K562 (cell line): ENCODE measurements around the gene DNAJC6. TPM values are rescaled to one million over a fixed set of nuclear protein-coding genes. Genes with fewer than 3 reads are reported as not detected.

ENCODE experiments used
- BACH1 ChIP-seq: fragments of 200-800 bp; sonication (Bioruptor generic); IDR thresholded peaks from 2 replicates; pipeline ENCODE4 v1.6.1; 2016; ENCODE audit warnings: missing genetic modification characterization, missing compliant biosample characterization
- NFYB ChIP-seq: IDR thresholded peaks from 2 replicates; pipeline ENCODE4 v1.6.1; 2011; ENCODE audit warnings: mild to moderate bottlenecking, moderate library complexity; ENCODE audit not compliant: insufficient read length; ENCODE audit errors: extremely low read depth
- RFX7 ChIP-seq: fragments of 250-450 bp; sonication (Bioruptor Pico); IDR thresholded peaks from 2 replicates; pipeline ENCODE4 v1.5.1; 2021; ENCODE audit warnings: mild to moderate bottlenecking
- ZNF146 ChIP-seq: IDR thresholded peaks from one replicate; pipeline ENCODE4 v1.6.1; 2018; ENCODE audit warnings: missing compliant biosample characterization; ENCODE audit not compliant: unreplicated experiment
- ZNF717 ChIP-seq: fragments of 250-450 bp; sonication (Bioruptor Pico); IDR thresholded peaks from 2 replicates; pipeline ENCODE4 v1.5.0; 2021
- ZNF766 ChIP-seq: fragments of 200-800 bp; sonication (Bioruptor generic); conservative IDR thresholded peaks from 2 replicates; pipeline ENCODE4 v1.6.1; 2016; ENCODE audit warnings: missing genetic modification characterization, missing compliant biosample characterization
- polyA plus RNA-seq, 8 experiments: library from polyadenylated mRNA; depleted of rRNA in 4 of 8; stranded (reverse) in 5 of 8; unstranded in 3 of 8; fragments of >200 nt; fragmentation: Nextera tagmentation in 2 of 8; fragmentation: Illumina TruSeq in 1 of 8; extraction: Ambion mirVana in 2 of 8; extraction: Trizol in 1 of 8; gene quantifications; 2 replicates each; pipeline versions ENCODE4 v1.2.1 to v1.2.3, GENCODE V29; 2011 to 2014; ENCODE audit warnings: inconsistent platforms in 1 of 8, missing spikeins in 1 of 8
- total RNA-seq, 7 experiments: library from RNA; depleted of rRNA in 6 of 7; stranded (reverse); fragments of >200 nt in 6 of 7; fragmentation: Illumina TruSeq in 2 of 7; extraction: Trizol in 2 of 7; gene quantifications; 2 replicates each; pipeline versions ENCODE4 v1.2.1 to v1.2.3, GENCODE V29; 2011 to 2021; ENCODE audit warnings: low replicate concordance in 1 of 7
- TF ChIP-seq, protein P1 (sequence below): fragments of 450-650 bp; IDR thresholded peaks from 2 replicates; pipeline ENCODE4 v1.6.1; 2016; ENCODE audit warnings: low read depth
- TF ChIP-seq, protein P2 (sequence below): IDR thresholded peaks from 3 replicates; pipeline ENCODE4 v1.6.1; 2011; ENCODE audit warnings: borderline replicate concordance, mild to moderate bottlenecking, moderate library complexity; ENCODE audit not compliant: insufficient read length; ENCODE audit errors: extremely low read depth
- TF ChIP-seq, protein P3 (sequence below): fragments of 450-650 bp; IDR thresholded peaks from 2 replicates; pipeline ENCODE4 v1.6.1; 2014; ENCODE audit warnings: low read depth, mild to moderate bottlenecking, moderate library complexity, borderline replicate concordance

Gene DNAJC6
- total and polyA plus RNA-seq, 9 of the 15 experiments (the other 6 are each of a cell fraction or from before 2014, with no cell fraction given): 6.7 to 78.7 (median 28.0) TPM

DNA sequence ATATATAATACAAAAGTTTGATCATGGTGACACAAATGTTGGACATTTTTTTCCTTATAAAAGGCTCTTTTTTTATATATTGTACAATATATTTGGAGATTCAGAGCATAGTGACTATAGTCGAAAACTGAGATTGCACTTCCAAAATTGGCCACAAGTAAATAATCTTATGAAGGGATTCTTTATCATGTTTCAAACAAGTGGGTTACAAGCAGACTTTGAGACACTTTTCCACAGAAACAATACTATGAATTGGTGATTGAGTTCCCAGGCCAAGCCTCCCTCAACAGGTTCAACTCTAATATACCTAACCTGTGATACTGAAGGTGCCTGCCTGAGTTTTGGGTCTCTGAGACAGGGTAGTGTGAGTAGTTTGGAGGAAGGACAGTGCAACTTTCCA is 124.9 kb downstream of the DNAJC6 start (continued):
- TF ChIP-seq, protein P1, sequence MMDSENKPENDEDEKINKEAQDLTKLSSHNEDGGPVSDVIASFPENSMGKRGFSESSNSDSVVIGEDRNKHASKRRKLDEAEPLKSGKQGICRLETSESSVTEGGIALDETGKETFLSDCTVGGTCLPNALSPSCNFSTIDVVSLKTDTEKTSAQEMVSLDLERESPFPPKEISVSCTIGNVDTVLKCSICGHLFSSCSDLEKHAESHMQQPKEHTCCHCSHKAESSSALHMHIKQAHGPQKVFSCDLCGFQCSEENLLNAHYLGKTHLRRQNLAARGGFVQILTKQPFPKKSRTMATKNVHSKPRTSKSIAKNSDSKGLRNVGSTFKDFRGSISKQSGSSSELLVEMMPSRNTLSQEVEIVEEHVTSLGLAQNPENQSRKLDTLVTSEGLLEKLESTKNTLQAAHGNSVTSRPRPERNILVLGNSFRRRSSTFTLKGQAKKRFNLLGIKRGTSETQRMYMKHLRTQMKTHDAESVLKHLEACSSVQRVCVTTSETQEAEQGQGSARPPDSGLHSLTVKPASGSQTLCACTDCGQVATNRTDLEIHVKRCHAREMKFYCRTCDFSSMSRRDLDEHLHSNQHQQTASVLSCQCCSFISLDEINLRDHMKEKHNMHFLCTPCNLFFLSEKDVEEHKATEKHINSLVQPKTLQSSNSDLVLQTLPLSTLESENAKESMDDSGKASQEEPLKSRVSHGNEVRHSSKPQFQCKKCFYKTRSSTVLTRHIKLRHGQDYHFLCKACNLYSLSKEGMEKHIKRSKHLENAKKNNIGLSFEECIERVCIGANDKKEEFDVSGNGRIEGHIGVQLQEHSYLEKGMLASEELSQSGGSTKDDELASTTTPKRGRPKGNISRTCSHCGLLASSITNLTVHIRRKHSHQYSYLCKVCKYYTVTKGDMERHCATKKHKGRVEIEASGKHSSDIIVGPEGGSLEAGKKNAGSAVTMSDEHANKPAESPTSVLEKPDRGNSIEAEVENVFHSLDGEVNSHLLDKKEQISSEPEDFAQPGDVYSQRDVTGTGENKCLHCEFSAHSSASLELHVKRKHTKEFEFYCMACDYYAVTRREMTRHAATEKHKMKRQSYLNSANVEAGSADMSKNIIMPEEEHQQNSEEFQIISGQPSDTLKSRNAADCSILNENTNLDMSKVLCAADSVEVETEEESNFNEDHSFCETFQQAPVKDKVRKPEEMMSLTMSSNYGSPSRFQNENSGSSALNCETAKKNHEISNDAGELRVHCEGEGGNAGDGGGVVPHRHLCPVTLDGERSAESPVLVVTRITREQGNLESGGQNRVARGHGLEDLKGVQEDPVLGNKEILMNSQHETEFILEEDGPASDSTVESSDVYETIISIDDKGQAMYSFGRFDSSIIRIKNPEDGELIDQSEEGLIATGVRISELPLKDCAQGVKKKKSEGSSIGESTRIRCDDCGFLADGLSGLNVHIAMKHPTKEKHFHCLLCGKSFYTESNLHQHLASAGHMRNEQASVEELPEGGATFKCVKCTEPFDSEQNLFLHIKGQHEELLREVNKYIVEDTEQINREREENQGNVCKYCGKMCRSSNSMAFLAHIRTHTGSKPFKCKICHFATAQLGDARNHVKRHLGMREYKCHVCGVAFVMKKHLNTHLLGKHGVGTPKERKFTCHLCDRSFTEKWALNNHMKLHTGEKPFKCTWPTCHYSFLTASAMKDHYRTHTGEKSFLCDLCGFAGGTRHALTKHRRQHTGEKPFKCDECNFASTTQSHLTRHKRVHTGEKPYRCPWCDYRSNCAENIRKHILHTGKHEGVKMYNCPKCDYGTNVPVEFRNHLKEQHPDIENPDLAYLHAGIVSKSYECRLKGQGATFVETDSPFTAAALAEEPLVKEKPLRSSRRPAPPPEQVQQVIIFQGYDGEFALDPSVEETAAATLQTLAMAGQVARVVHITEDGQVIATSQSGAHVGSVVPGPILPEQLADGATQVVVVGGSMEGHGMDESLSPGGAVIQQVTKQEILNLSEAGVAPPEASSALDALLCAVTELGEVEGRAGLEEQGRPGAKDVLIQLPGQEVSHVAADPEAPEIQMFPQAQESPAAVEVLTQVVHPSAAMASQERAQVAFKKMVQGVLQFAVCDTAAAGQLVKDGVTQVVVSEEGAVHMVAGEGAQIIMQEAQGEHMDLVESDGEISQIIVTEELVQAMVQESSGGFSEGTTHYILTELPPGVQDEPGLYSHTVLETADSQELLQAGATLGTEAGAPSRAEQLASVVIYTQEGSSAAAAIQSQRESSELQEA: no peak
- TF ChIP-seq, protein P2, sequence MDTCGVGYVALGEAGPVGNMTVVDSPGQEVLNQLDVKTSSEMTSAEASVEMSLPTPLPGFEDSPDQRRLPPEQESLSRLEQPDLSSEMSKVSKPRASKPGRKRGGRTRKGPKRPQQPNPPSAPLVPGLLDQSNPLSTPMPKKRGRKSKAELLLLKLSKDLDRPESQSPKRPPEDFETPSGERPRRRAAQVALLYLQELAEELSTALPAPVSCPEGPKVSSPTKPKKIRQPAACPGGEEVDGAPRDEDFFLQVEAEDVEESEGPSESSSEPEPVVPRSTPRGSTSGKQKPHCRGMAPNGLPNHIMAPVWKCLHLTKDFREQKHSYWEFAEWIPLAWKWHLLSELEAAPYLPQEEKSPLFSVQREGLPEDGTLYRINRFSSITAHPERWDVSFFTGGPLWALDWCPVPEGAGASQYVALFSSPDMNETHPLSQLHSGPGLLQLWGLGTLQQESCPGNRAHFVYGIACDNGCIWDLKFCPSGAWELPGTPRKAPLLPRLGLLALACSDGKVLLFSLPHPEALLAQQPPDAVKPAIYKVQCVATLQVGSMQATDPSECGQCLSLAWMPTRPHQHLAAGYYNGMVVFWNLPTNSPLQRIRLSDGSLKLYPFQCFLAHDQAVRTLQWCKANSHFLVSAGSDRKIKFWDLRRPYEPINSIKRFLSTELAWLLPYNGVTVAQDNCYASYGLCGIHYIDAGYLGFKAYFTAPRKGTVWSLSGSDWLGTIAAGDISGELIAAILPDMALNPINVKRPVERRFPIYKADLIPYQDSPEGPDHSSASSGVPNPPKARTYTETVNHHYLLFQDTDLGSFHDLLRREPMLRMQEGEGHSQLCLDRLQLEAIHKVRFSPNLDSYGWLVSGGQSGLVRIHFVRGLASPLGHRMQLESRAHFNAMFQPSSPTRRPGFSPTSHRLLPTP: no peak
- TF ChIP-seq ZNF766 (CRISPR knock-in tag) (no peak), NFYB (no peak), ZNF717 (CRISPR knock-in tag) (no peak), RFX7 (CRISPR knock-in tag) (no peak), ZNF146 (CRISPR knock-in tag) (no peak), BACH1 (tag) (no peak)
- TF ChIP-seq, protein P3, sequence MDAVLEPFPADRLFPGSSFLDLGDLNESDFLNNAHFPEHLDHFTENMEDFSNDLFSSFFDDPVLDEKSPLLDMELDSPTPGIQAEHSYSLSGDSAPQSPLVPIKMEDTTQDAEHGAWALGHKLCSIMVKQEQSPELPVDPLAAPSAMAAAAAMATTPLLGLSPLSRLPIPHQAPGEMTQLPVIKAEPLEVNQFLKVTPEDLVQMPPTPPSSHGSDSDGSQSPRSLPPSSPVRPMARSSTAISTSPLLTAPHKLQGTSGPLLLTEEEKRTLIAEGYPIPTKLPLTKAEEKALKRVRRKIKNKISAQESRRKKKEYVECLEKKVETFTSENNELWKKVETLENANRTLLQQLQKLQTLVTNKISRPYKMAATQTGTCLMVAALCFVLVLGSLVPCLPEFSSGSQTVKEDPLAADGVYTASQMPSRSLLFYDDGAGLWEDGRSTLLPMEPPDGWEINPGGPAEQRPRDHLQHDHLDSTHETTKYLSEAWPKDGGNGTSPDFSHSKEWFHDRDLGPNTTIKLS: no peak
